ENCODE results near the gene WDR13.
"Not testable (repeated sequence)": the region's sequence is repeated elsewhere in the genome, so short reads cannot be mapped to it uniquely, and the experiment has no call there.

Gene WDR13

GRCh38 chrX:48597353-48598264, at the start of gene WDR13:
WDR13 (plus strand) TSS chrX:48597492; CDS start chrX:48597997, 505 bp downstream.
- DNase-seq (ENCODE audit: low read depth in 4 of 4, low spot score in 1 of 4): peak; percentile 63 to 83 (median 76)

GRCh38 chrX:48548871-48549270, 48.4 kb upstream of the WDR13 start:
- DNase-seq (ENCODE audit: low read depth in 4 of 4, low spot score in 1 of 4): no peak

GRCh38 chrX:48555731-48556325, 41.5 kb upstream of the WDR13 start:
- DNase-seq (ENCODE audit: low read depth in 4 of 4, low spot score in 1 of 4): not testable (repeated sequence)

- DNase-seq (ENCODE audit: low read depth in 4 of 4, low spot score in 1 of 4): no peak
Observed at GRCh38 chrX:48558271-48558670, 39.0 kb upstream of the WDR13 start.

GRCh38 chrX:48559636-48560035, 37.7 kb upstream of the WDR13 start:
- DNase-seq (ENCODE audit: low read depth in 4 of 4, low spot score in 1 of 4): no peak

GRCh38 chrX:48560056-48560455, 37.2 kb upstream of the WDR13 start:
- no peak for DNase-seq (ENCODE audit: low read depth in 4 of 4, low spot score in 1 of 4)

- DNase-seq (ENCODE audit: low read depth in 4 of 4, low spot score in 1 of 4): no peak
Observed at GRCh38 chrX:48560681-48561080, 36.6 kb upstream of the WDR13 start.

- DNase-seq (ENCODE audit: low read depth in 4 of 4, low spot score in 1 of 4): no peak
Observed at GRCh38 chrX:48569958-48570357, 27.3 kb upstream of the WDR13 start.

GRCh38 chrX:48573690-48574269, 23.5 kb upstream of the WDR13 start:
- no peak for DNase-seq (ENCODE audit: low read depth in 4 of 4, low spot score in 1 of 4)

GRCh38 chrX:48574270-48575266, 22.7 kb upstream of the WDR13 start, which contains the start of gene RBM3:
RBM3 (plus strand) TSS chrX:48574484; CDS start chrX:48575181, 697 bp downstream.
- peak; percentile 65 to 84 (median 76) for DNase-seq (ENCODE audit: low read depth in 4 of 4, low spot score in 1 of 4)

- DNase-seq (ENCODE audit: low read depth in 4 of 4, low spot score in 1 of 4): no peak
Observed at GRCh38 chrX:48575642-48576041, 21.6 kb upstream of the WDR13 start.

- DNase-seq (ENCODE audit: low read depth in 4 of 4, low spot score in 1 of 4): no peak
Observed at GRCh38 chrX:48576108-48576507, 21.2 kb upstream of the WDR13 start.

- DNase-seq (ENCODE audit: low read depth in 4 of 4, low spot score in 1 of 4): no peak
Observed at GRCh38 chrX:48578661-48579128, 18.6 kb upstream of the WDR13 start.

- no peak for DNase-seq (ENCODE audit: low read depth in 4 of 4, low spot score in 1 of 4)
Observed at GRCh38 chrX:48579259-48579658, 18.0 kb upstream of the WDR13 start.

GRCh38 chrX:48580662-48581061, 16.6 kb upstream of the WDR13 start:
- DNase-seq (ENCODE audit: low read depth in 4 of 4, low spot score in 1 of 4): no peak

- no peak for DNase-seq (ENCODE audit: low read depth in 4 of 4, low spot score in 1 of 4)
Observed at GRCh38 chrX:48584698-48585097, 12.6 kb upstream of the WDR13 start.

- no peak for DNase-seq (ENCODE audit: low read depth in 4 of 4, low spot score in 1 of 4)
Observed at GRCh38 chrX:48589482-48590162, 7.7 kb upstream of the WDR13 start.

GRCh38 chrX:48590203-48591103, 6.8 kb upstream of the WDR13 start:
- no peak for DNase-seq (ENCODE audit: low read depth in 4 of 4, low spot score in 1 of 4)

GRCh38 chrX:48591255-48591791, 6.0 kb upstream of the WDR13 start:
- no peak for DNase-seq (ENCODE audit: low read depth in 4 of 4, low spot score in 1 of 4)
